ENCODE measurements around the gene TMEM151A.
"Not testable (repeated sequence)": the region's sequence is repeated elsewhere in the genome, so short reads cannot be mapped to it uniquely, and the experiment has no call there.

TMEM151A gene

GRCh38 chr11:66291706-66292542 lies at the start of gene TMEM151A:
Gene TMEM151A, plus strand, starts transcription at chr11:66291894. Its CDS starts 120 bp downstream, at chr11:66292014.
- peak; percentile 44 for DNase-seq

GRCh38 chr11:66242095-66242765 lies 49.5 kb upstream of the TMEM151A start:
- DNase-seq = no peak

DNA sequence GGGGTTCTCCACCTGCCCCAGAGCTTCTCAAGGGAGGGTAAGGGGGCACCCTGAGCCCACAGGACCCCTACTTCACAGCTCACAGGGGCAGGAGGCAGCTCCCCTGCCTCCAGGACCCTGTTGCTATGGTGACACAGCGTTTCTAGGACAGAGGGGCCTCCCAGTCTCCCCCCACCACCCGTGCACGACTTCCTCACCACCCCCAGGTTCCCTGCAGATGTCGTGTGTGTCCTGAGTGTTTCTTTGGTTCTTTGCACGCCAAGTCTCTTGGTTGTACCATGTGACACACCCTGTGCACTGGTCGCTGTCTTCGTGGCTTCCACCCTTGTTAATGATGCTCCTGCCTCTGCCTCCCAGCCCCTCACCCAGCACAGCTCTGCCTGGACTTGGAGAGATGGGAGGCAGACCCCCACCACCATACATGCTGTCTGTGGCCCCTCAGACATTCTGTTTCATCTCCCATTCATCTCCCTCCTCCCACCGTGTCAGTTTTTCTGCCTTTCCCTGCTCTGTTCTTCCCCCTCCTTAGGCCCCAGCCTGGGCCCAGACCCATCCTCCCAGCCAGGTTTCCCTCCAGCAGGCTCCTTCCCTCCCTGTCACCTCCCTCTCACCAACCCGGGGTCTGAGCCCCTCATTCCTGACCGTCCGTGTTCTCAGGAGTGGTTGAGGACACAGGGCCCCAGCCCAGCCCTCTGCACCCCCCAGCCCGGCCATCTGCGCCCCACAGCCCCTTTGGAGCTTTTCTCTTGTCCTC lies 47.7 kb upstream of the TMEM151A start:
- no peak for DNase-seq

- no peak for DNase-seq
Measured at GRCh38 chr11:66247295-66247694, 44.4 kb upstream of the TMEM151A start.

DNA sequence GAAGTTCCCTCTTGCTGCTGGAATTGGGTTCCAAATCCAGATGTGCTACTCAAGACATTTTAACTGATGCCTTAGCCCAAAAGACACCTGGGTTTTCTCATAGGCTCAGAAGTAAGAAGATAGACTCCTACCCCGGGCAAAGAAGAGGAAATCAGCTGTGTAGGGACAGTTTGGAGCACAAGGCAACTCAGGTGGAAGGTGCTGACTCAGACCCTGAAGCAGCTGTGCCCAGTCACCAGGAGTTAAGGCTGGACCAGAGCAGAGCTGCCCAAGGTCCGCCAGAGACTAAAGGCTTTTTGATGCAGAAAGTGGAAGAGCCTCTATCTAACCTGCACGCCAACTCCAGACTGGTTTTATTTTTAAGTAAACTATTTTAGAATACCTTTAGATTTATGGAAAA lies 43.9 kb upstream of the TMEM151A start:
- DNase-seq = no peak

- DNase-seq = no peak
Measured at GRCh38 chr11:66248903-66249302, 42.8 kb upstream of the TMEM151A start.

GRCh38 chr11:66251809-66252208 lies 39.9 kb upstream of the TMEM151A start:
- DNase-seq = no peak

- not testable (repeated sequence) for DNase-seq
Measured at GRCh38 chr11:66253081-66253480, 38.6 kb upstream of the TMEM151A start.

GRCh38 chr11:66258473-66258893 lies 33.2 kb upstream of the TMEM151A start:
- DNase-seq = no peak

DNA sequence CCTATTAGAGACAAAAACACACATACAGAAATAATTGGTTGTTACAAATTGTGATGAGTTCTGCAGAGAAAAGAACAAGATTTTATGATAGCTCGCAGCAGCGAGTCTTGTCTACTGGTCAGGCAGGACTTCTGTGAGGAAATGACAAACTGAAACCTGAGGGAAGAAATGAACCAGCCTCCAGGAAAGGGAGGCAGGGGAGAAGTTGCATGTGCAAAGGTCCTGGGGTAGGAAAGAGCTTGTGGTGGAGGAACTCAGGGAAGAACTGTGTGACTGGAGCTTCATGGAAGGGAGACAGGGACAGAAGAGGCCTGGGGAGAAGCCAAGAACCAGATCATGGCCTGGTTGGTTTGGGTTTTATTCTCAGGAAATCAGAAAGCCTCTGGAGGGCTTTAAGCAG lies 32.5 kb upstream of the TMEM151A start:
- no peak for DNase-seq

DNA sequence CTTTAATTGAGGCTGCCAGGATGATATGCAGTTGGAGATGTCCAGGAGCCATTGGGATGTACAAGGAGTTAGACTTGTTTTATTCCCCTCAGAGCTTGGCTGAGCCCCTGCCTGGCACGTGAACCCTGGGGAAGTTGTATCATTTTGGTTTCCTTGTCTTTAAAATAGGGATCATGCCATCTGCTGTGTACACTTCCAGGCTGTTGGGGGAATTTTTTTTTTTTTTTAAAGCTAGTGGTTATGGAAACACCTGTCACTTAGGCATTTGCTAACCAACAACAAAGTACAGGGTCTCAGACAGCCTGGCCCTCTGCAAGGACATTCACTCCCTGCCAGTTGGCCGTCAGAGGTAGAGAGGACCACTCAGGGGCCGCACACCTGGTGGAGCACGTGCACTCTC lies 31.7 kb upstream of the TMEM151A start:
- no peak for DNase-seq

DNA sequence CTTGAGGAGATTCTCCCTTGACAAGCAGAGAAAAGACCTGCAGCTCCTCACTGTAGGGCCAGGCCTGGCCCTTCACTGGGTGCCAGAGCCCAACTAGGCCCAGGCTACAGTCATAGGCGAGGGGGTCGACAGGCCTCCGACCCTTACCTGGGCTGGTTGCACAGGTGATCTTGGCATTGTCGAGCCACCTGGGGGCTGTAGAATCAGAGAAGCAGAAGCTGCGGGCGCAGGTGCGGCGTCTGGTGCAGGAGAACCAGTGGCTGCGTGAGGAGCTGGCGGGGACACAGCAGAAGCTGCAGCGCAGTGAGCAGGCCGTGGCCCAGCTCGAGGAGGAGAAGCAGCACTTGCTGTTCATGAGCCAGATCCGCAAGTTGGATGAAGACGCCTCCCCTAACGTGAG lies 30.1 kb upstream of the TMEM151A start:
- no peak for DNase-seq

DNA sequence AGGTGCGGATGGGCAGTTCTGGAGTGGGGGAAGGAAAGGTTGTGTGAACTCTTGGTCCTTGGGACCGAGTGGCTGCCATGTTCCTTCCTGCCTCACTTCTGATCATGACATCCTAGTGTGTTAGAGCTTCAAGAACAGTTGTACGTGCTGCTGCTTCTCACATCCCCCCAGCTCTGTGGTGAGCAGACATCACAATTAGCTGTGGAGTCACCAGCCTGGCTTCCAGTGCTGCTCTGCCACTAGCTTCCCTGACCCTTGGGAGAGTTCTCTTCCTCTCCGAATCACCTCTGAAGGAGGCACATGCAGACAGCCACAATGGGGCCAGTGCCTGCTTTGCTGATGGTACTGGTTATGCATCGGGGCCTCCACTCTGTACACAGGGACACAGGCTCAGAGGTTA lies 29.5 kb upstream of the TMEM151A start:
- DNase-seq = no peak

GRCh38 chr11:66262696-66263095 lies 29.0 kb upstream of the TMEM151A start:
- no peak for DNase-seq

DNA sequence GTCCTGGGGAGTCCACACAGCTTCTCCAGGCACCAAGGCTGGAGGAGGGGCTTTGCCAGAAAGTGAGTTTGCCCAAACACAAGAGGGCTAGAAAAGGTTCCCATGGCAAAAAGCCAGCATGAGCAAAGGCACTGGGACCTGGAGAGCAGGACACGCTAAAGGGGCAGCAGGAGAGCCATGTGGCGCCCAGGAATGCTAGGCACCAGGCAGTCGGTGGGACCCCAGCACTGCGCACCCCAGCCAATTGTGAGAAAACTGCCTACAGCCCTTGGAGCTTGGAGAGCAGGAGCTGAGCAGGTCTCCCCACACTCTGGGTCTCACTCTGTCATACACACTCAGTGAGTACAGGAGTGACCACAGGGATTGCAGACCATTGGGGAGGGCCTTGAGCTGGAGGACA lies 28.5 kb upstream of the TMEM151A start:
- no peak for DNase-seq

- no peak for DNase-seq
Measured at GRCh38 chr11:66263785-66264184, 27.9 kb upstream of the TMEM151A start.

DNA sequence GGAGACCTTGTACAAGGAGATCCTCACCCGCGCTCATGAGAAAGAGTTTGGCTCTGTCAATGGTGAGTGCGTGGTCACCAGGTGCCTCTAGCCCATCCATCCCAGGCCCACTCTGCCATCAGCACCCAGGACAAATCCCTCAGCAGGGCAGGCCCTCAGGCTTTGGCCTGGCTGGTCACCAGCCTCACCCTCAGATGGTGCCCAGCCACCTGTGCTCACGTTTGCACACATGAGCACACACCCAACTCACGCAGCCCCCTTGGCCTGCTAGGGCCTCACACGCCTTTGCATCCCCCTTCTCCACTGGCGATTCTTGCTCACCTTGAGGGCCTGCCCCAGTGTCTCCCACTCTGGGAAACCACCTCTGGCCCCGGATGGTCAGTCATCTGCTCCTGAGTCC lies 27.3 kb upstream of the TMEM151A start:
- no peak for DNase-seq

DNA sequence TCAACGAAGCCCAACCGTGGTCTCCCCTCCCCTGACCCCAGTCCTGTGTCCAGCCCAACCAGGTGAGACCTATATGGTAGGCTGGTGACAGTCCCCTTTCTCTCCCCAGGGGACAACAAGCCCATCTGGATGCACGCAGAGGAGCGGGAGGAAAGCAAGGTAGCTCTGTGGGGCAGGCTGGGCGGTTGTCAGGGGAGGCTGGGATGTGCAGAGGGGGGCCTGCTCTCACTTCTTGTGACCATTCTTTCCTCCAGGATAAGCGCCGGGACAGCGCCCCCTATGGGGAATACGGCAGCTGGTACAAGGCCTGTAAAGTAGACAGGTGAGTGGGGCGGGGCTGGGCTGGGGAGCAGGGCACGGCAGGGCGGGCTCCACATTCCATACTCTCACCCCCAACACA lies 26.8 kb upstream of the TMEM151A start:
- DNase-seq = peak; percentile 50

DNA sequence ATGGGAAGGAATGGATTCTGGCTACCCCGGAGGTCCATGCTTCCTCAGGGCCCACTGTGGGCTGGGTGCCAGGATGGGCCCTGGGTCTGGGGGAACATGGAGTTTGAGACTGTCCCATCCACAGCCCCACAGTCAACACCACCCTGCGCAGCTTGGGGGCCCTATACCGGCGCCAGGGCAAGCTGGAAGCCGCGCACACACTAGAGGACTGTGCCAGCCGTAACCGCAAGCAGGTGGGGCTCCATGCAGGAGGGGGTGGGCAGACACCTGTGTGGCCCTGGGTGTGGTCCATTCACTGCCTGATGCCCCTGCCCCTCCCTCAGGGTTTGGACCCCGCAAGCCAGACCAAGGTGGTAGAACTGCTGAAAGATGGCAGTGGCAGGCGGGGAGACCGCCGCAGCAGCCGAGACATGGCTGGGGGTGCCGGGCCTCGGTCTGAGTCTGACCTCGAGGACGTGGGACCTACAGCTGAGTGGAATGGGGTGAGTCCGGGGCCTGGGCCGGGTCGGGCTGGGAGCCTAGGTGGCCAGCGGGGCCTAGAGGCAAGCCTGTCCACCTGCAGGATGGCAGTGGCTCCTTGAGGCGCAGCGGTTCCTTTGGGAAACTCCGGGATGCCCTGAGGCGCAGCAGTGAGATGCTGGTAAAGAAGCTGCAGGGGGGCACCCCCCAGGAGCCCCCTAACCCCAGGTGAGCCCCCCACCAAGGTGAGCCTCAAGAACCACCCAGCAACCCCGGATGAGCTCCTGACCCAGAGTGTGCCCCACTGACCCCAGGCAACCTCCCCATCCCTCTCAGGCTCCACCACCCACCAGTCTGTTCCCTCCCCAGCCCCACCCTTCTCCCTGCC lies 25.9 kb upstream of the TMEM151A start:
- no peak for DNase-seq

DNA sequence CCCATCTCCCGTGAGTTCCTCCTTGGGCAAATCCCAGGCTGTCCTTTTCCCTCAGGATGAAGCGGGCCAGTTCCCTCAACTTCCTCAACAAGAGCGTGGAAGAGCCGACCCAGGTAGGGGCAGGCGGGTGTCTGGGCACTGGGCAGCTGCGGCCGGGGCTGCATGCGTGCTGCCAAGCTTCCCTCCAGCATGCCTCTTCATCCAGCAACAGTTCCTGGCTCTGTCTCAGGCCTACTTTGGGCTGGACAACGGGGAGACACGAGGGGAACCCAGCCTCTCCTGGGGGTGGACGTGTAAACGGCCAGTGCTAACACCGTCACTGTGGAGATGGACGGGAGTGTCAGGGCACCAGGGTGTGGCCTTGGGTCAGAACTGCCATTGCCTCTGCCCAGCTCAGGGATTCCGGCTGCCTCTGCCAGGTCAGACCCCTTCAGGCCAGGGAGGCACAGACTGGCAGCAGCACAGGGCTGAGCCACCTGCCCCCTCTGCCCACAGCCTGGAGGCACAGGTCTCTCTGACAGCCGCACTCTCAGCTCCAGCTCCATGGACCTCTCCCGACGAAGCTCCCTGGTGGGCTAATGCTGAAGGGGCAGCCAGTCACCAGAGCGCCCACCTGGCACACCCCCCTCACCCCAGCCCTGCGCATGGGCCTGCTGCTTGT lies 25.2 kb upstream of the TMEM151A start:
- DNase-seq = no peak

- no peak for DNase-seq
Measured at GRCh38 chr11:66267039-66267378, 24.7 kb upstream of the TMEM151A start.
